Measurements from ENCODE around the gene CYB561. TPM values are rescaled to one million over a fixed set of nuclear protein-coding genes. Genes with fewer than 3 reads are reported as not detected.
"Not testable (repeated sequence)": the region's sequence is repeated elsewhere in the genome, so short reads cannot be mapped to it uniquely, and the experiment has no call there.

The CYB561 gene
- total RNA-seq, 1 donor from 2014 or later, result 2.9 TPM

DNA sequence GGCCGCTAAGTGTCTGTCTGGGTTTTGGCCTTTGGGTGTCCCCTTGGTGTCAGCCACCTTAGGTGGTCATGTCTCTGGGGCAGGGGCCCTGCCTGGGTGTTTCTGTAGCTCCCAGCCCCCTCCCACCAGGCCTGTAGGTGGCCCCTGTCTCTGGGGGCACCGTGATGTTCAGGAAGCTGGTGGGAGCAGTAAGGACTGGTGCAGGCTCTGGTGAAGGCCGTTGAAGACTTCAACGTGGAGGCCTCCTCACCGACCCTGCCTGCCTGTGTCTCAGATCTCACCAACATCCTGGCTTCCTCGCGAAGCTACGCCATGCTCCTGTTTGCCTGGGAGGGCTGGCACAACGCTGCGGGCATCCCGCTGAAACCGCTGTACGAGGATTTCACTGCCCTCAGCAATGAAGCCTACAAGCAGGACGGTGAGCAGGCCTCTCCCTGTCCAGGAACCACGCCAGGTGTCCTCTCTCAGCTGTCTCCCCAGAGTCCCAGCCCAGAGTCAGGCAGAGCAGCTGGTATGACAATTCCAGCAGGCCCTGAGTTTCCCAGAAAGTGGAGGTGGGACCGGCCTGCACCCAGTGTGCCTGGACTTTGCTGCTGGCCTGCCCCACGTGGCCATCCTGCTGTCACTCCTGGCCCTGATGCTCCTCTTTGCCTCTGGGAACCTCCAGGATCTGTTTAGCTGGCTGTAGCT lies 33.5 kb upstream of the CYB561 start:
- peak; percentile 78 for DNase-seq (ENCODE audit: low read depth)

DNA sequence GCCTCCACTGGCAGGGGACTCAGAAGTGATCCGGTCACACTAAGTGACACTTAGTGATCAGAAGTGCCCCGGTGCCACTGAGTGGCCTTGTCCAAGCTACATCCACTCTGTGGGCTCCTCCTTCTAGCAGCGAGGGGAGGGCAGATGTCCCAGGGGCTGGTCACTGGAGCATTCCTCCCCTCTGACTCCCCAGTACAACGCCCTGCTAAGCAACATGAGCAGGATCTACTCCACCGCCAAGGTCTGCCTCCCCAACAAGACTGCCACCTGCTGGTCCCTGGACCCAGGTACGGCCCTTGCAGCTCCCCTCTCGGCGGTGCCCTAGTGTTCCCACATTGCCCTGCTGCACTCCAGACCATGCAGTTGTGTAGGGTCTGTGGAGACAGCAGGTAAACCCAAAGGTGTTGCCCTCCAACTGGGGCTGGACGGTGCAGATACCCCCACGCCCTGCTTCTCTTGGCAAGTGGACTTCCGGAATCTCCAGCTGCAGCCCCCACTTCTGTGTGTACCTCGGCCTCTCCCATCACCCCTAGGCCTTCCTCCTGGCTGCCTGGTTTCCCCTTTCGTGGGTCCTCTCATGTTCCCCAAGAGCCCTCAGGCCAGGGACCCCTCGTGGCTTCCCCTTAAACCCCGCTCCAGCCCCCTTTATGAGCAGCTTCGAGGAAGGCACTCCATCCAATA lies 32.8 kb upstream of the CYB561 start:
- peak; percentile 91 for DNase-seq (ENCODE audit: low read depth)

DNA sequence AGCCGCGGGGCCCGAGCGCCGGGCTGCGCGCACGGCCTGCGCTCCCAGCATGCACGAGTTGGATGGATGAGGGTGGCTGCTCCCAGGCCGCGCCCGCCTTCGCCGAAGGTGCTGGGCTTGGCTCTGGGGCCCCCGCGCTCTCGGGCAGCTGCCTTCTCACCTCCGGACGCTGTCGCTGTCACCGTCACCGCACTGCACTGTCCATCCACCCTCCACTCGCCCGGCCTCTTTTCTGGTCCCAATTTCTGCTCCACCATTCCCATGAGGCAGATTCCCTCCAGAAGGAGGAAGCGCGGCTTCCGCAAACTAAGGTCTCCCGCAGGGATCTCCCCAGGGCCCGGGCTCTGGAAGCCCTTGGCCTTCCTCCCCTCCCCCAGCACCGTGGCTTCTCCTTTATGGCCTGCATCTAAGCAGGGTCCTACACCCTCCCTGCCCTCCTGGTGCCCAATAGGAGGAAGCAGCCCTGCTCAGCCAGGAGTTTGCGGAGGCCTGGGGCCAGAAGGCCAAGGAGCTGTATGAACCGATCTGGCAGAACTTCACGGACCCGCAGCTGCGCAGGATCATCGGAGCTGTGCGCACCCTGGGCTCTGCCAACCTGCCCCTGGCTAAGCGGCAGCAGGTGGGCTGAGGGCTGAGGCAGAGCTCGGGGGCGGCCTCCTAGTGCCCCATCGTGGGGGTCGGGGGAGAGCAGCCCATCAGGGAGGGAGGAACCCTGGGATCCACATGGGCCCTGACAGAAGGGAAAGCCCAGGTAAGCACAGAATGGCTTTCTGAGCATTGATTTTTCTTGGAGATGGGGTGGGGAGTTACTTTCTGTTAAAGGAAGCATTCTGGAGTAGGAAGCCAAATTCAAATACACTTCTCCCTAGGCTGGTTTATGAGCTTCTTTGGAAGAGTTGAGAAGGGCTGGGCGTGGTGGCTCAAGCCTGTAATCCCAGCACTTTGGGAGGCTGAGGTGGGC lies 31.7 kb upstream of the CYB561 start:
- DNase-seq (ENCODE audit: low read depth), result peak; percentile 21

DNA sequence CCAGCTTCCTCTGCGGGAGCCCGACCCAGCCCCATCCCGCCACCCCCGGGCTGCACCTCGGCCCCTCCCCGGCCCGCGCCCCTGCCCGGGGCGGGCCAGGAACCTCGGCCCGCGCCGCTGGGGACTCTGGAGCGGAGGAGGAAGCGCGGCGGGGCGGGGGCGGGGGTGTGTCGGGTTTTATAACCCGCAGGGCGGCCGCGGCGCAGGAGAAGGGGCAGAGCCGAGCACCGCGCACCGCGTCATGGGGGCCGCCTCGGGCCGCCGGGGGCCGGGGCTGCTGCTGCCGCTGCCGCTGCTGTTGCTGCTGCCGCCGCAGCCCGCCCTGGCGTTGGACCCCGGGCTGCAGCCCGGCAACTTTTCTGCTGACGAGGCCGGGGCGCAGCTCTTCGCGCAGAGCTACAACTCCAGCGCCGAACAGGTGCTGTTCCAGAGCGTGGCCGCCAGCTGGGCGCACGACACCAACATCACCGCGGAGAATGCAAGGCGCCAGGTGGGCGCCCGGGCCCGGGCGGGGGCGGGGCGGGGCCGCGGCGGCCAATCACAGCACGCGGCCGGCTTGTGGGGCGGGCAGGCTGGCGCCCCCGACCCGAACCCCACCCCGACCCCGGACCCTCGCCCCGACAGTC lies 30.9 kb upstream of the CYB561 start, which contains the start of gene ACE:
ACE (plus strand) TSS at position 208 of the 626 bp plus-strand sequence; CDS start at position 242, 34 bp downstream.
- DNase-seq (ENCODE audit: low read depth), result peak; percentile 71

DNA sequence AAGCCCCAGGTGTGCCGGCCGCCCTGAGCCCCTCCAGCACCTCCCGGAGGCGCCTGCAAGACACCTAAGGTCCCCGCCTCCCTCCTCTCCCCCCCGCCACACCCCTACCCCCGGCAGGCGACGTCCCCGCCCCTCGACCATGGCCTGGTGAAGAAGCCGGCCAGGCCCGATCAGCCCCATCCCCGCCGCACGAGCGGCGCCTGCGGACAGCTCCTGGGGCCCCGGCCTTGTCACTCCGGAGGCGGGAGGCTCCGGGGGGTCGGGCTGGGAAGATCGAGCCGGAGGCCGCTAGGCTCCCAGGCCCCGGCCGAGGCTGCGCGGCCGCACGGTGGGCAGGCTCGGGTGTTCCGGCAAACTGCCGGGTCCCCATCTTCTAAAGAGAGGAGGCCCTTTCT lies 30.4 kb upstream of the CYB561 start:
- no peak for DNase-seq (ENCODE audit: low read depth)

DNA sequence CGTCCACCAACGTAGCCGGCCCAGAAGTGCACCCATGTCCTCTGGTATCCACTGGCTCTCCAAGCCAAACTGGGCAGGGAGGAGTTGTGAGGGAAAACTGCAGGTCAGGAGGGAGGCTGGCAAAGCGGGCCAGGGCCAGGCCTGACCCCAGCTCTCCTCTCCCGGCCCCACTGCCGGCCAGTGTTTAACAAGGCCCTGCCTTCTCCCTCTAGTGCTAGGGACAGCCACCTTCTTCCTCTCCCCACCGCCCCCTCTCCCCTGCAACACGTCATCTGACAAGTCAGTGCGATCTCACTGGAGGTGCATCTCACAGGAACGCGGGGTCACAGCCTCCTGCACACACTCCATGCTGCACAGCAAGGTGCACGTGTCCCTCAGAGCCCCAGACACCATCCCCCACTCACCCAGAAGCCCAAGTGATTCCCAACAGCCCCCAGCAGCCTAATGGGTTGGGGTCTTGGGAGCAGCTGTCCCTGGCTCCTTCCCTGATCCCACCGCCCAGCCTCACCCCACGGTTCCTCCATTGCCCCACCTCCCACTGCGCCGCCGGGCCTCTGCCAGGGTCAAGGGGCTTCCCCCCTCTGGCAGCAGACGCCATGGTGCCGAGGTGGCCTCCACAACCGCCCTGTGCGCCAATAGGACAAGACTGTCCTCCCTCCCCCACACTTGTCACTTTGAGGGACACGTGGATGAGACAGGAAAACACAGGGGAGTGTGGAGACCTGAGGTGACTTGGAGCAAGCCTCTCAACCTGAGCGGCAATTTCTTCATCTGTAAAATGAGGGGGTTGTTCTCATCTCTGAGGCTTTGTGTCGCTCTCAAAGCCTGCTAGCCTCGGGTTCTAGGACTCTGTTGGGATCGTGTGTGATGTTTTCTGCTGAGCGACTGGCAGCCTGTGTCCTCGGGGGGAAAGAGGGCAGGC lies 29.6 kb upstream of the CYB561 start:
- DNase-seq (ENCODE audit: low read depth), result no peak

DNA sequence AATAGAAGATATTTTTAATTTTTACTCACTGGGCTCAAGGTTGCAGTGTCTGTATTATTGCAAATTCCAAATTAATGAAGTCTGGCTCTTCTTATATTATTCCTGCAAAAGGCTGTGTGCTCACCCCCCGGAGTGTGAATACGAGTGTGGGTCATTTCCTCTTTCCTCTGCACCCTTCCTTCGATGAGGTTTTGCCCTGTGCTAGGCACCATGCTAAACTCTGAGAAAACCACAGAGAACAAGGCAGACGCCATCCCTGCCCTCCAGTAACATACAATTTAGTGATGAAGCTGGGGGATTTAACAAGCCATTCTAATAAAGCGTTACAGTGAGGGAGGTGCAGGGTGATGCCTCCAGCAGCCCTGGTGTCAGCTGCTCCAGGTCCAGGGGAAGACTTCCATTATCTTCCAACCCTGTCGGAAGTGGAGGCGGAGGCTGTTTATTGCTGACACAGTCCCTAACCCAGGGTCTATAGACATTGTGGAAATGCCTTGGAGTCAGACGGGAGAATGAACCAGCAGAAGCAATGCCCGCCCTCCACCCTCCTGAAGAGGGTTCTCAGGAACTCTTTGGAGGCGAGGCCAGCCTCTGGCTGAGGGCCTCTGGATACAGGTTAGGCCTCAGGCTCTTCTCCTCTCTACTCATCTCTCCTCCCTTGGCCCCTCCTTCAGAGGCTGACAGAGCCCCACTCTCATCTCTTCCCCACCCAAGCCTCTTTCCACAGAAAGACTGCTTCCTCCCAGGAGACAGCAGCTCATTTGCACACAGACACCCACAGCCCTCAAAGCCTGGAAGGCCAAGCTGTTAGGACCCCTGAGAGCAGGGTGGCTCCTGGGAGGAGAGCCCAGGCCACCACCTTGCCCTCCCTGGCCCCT lies 28.7 kb upstream of the CYB561 start:
- DNase-seq (ENCODE audit: low read depth), result no peak

DNA sequence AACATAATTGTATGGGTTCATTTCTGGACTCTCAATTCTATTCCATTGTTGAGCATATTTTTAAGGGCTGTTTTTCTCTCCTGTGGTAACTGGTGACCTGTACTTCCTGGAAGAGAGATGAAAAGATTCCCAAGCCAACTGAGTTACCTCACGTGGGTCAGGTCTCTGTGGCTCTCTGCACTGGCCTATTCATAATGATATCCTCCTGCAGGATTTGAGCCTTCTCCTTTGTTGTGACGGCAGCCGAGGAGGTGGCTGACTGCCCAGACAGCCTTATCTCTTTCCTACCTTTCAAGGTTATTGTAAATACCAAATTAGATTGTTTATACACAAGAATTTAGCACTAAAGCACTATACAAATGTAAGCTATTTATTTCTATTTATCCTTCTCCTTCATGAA lies 28.1 kb upstream of the CYB561 start:
- DNase-seq (ENCODE audit: low read depth), result no peak

DNA sequence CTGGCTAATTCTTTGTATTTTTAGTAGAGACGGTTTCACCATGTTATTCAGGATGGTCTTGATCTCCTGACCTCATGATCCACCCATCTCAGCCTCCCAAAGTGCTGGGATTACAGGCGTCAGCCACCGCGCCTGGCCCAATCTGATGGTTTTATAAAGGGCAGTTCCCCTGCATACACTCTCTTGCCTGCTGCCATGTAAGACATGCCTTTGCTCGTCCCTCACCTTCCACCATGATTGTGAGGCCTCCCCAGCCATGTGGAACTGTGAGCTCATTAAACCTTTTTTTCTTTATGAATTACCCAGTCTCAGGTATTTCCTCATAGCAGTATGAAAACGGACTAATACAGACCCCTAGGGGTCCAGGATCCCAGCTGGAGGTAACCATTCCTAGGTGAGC lies 22.0 kb upstream of the CYB561 start:
- DNase-seq (ENCODE audit: low read depth), result not testable (repeated sequence)

DNA sequence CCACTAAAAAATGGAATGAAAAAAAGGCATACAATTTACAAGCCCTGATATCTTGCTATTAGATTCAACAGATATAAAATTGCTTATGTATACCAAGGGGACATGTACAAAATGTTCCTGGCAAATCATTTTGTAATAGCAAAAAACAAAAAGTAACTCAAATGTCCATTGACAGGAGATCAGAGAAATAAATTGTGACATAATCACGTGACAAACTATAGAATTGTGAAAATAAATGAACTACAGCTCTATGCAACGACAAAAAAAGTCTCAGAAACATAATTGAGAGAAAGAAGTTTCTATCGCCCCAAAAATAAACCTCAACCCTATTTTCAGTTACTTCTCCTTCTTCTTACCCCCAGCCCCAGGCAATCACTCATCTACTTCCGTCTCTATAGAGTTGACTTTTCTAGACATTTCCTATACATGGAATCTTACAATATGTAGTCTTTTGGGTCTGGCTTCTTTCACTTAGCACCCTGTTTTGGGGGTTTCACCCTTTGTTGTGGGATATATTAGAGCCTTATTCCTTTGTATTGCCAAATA lies 18.7 kb upstream of the CYB561 start:
- DNase-seq (ENCODE audit: low read depth), result no peak

DNA sequence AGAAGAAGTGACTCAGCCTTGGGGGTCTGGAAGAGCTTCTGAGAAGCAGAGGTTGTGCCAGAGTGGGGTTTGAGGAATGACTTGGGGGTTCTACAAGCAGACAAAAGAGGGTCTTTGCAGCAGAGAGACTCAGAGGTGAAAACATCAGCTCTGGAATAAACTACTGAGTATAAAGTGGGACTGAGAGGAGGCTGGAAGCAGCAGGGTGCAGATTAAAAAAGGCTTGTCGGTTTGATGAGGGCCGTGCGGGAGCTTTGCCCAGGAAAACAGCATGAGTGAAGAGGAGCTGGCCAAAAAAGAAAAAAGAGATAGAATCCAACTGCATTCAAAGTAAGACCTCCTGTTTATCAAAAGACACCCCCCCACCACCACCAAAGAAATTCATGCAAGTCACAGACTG lies 17.7 kb upstream of the CYB561 start:
- no peak for DNase-seq (ENCODE audit: low read depth)

DNA sequence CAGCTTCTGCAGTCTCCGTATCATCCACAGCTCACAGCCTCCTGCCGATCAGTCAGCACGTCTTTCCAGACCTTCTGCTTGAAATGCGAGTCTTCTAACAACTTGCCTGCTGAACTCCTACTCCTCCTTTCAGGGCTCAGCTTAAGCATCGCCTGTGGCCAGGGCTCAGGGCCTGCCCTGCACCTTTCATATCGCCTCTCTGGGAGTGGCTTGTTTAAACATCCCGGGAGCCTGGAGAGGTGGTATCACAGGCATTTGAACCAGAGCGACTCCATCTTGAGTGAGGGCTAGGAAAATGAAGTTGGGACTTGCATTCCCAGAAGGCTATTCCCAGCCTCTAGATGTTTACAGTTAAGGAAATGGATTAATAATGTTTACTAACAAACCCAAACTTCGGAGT lies 13.9 kb upstream of the CYB561 start:
- DNase-seq (ENCODE audit: low read depth), result no peak

DNA sequence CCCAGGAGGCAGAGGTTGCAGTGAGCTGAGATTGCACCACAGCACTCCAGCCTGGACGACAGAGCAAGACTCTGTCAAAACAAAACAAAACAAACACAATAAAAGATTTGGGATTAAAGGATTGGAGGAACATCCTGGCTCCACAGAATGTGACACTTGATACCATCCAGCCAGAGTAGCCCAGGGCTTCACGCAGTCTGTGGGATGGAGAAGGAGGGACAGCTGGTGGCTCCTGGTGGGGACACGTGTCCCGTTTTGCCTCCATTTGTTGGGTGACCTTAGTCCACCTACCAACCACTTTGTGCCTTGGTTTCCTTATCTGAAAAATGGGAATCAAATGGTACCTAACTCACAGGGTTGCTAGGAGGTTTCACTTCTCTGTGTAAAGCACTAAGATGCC lies 12.4 kb upstream of the CYB561 start:
- DNase-seq (ENCODE audit: low read depth), result peak; percentile 33

DNA sequence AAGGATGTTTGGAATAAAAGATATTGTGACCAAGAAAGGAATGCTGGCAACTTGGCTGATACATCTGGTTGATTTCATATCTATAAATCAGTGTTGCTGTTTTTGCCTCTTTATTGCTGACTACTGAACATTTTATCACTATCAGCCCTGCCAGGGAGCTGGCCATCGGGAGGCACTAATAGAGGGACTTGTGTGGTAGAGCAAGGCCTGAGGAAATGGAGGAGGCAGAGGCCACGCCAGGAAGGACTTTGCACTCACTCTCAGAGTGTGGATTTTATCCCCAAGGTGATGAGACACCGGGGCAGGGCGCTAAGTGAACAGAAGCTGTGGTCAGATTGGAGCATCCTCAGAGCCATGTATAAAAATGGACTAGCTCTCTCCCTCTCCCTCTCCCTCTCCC lies 9.3 kb upstream of the CYB561 start:
- DNase-seq (ENCODE audit: low read depth), result no peak

DNA sequence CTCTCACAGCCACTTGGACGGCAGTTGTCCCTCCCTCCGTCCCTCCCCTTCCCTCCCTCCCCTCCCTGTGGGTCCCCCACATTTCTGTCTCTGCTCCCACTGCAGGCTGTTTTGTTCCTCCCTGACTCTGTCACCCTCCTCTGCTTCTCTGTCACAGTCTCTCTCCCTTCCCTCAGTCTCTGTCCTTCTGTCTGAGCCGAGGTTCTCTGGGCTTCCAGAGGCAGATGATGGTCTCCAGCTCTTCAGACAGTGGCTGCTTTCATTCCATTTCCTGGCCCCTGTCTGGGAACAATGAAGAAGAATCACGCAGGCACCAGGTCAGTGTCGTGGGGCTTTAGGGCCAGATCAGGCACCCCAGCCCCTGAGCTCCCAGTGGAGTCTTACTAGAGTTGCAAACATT lies 8.8 kb upstream of the CYB561 start:
- DNase-seq (ENCODE audit: low read depth), result no peak

DNA sequence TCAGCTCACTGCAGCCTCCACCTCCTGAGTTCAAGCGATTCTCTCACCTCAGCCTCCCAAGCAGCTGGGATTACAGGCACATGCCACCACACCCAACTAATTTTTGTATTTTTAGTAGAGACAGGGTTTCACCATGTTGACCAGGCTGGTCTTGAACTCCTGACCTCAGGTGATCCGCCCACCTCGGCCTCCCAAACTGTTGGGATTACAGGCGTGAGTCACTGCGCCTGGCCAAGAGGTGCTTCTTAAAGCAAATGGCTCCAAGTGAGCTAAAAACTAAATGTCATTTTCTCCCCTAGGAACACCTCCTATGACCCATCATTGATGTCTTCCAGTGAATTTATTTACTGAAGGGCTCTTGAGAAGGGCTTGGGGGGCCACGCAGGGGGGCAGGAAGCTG lies 8.3 kb upstream of the CYB561 start:
- DNase-seq (ENCODE audit: low read depth), result not testable (repeated sequence)

DNA sequence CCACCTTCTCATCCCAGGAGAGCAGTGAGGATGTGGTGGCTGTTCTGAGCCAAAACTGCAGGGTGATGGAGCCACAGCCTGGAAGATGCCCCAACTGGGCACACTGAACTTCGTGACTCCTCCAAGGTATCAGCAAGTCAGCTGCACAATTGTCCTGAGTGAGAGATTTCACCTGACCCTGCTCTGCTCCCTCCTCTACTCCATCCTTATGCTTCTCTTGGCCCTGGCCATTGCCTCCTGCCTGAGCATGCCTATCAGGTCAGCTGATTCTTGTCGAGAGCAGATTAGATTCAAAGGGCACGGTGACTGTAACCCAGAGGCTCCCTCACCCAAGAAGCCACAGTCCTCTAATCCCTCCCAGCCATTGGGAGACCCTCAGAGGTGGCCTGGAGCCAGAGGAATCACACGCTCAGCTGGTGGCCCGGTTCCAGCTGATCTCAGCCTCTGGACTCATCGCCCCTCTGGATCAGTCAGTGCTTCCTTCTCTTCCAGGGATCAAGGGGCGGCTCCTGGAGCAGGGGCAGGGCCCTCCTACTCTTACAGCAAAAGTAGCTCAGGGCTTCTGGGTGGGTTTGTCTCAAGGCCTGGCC lies 7.0 kb upstream of the CYB561 start:
- DNase-seq (ENCODE audit: low read depth), result no peak

Data from myocyte (in vitro differentiated cells).